GM12872 (cell line): ENCODE data around the gene MORN3.

Experiments
- CTCF ChIP-seq: IDR thresholded peaks from 3 replicates; pipeline ENCODE4 v1.5.1; 2011; ENCODE audit warnings: low read depth, mild to moderate bottlenecking, low read length, moderate library complexity; ENCODE audit not compliant: insufficient read depth

The MORN3 gene

GRCh38 chr12:121669521-121669900 is at the start of gene MORN3:
Gene MORN3, minus strand, starts transcription at chr12:121669654. Its CDS starts 171 bp downstream, at chr12:121669483.
- no peak for TF ChIP-seq CTCF

- TF ChIP-seq CTCF, result no peak
These were observed 49.3 kb upstream of the MORN3 start for GRCh38 chr12:121718653-121719239.

GRCh38 chr12:121717041-121717699 is 47.7 kb upstream of the MORN3 start:
- no peak for TF ChIP-seq CTCF

- no peak for TF ChIP-seq CTCF
These were observed 46.5 kb upstream of the MORN3 start for GRCh38 chr12:121715862-121716435.

GRCh38 chr12:121713793-121714192 is 44.3 kb upstream of the MORN3 start:
- no peak for TF ChIP-seq CTCF

- no peak for TF ChIP-seq CTCF
These were observed 43.9 kb upstream of the MORN3 start for GRCh38 chr12:121713257-121713777.

- TF ChIP-seq CTCF, result peak; percentile 33; the same call in 1 of the 3 replicates
These were observed 43.2 kb upstream of the MORN3 start, which contains the start of gene TMEM120B for GRCh38 chr12:121712461-121713256. Gene TMEM120B, plus strand, starts transcription at chr12:121712752. Its CDS starts 144 bp downstream, at chr12:121712896.
